PC-3 (cell line): Measurements from ENCODE around the gene C8B. TPM values are rescaled to one million over a fixed set of nuclear protein-coding genes. Genes with fewer than 3 reads are reported as not detected.

Experiments used
- ATAC-seq: fragments of 200-7000 bp; cut with Tn5 transposase; 2 replicates; pipeline ENCODE4 v1.9.1; 2020; ENCODE audit warnings: mild to moderate bottlenecking, moderate library complexity
- BruUV-seq: library from RNA; stranded (reverse); fragments of 400-500 nt; replicated peaks from 2 replicates; lab custom pipeline; 2021; lab: Mats Ljungman, UMichigan
- CTCF ChIA-PET: fragments of 300-600 bp; sonication (Branson Sonifier 250); formaldehyde crosslinking; loops from one replicate; lab custom pipeline; 2022; ENCODE audit warnings: antibody characterized with exemption; lab: Charles Lee
- POLR2A ChIA-PET: fragments of 300-600 bp; sonication (Branson Sonifier 250); formaldehyde crosslinking; loops from one replicate; lab custom pipeline; 2022; ENCODE audit warnings: antibody characterized with exemption; ENCODE audit not compliant: unreplicated experiment; lab: Charles Lee
- DNase-seq: peaks from one replicate; pipeline ENCODE4 v3.0.0-alpha.2; 2015
- H2AFZ ChIP-seq: fragments of 300-600 bp; sonication (generic); 2 replicates; pipeline ENCODE4 v1.6.0; 2016; ENCODE audit warnings: antibody characterized with exemption, low read length
- H3F3A ChIP-seq: fragments of 300-600 bp; sonication (generic); one replicate; pipeline ENCODE4 v1.6.0; 2017; ENCODE audit warnings: antibody characterized with exemption, low read length, control low read depth, mild to moderate bottlenecking; ENCODE audit not compliant: unreplicated experiment
- H3K27ac ChIP-seq: fragments of 300-600 bp; sonication (generic); 2 replicates; pipeline ENCODE4 v1.5.1; 2016; ENCODE audit warnings: mild to moderate bottlenecking, low read length
- H3K27me3 ChIP-seq: fragments of 300-600 bp; sonication (generic); 2 replicates; pipeline ENCODE4 v1.6.1; 2016; ENCODE audit warnings: low read length, mixed read lengths
- H3K36me3 ChIP-seq: fragments of 300-600 bp; sonication (generic); 2 replicates; pipeline ENCODE4 v1.6.1; 2016; ENCODE audit warnings: low read depth, mixed run types, low read length, mixed read lengths
- H3K4me1 ChIP-seq: fragments of 300-600 bp; sonication (generic); 2 replicates; pipeline ENCODE4 v1.5.1; 2016; ENCODE audit warnings: low read length; ENCODE audit not compliant: insufficient read depth
- H3K4me2 ChIP-seq: fragments of 300-600 bp; sonication (generic); 2 replicates; pipeline ENCODE4 v1.6.0; 2016; ENCODE audit warnings: low read length
- H3K4me3 ChIP-seq: fragments of 300-600 bp; sonication (generic); 2 replicates; pipeline ENCODE4 v1.5.1; 2016; ENCODE audit warnings: mild to moderate bottlenecking, low read length, mixed read lengths
- H3K79me2 ChIP-seq: fragments of 300-600 bp; sonication (generic); 2 replicates; pipeline ENCODE4 v1.6.1; 2017; ENCODE audit warnings: low read length, mixed read lengths
- H3K9ac ChIP-seq: fragments of 300-600 bp; sonication (generic); 2 replicates; pipeline ENCODE4 v1.6.0; 2016; ENCODE audit warnings: mild to moderate bottlenecking, low read length
- H3K9me2 ChIP-seq: fragments of 300-600 bp; sonication (generic); replicated peaks from 2 replicates; pipeline ENCODE4 v1.6.1; 2016; ENCODE audit warnings: mixed run types, low read length, mixed read lengths
- H3K9me3 ChIP-seq: fragments of 300-600 bp; sonication (generic); 2 replicates; pipeline ENCODE4 v1.6.1; 2016; ENCODE audit warnings: low read length, mixed read lengths
- H4K20me1 ChIP-seq: fragments of 300-600 bp; sonication (generic); 2 replicates; pipeline ENCODE4 v1.6.1; 2016; ENCODE audit warnings: low read length, mixed read lengths
- CTCF ChIP-seq: fragments of 300-600 bp; sonication (generic); conservative IDR thresholded peaks from 2 replicates; pipeline ENCODE4 v1.5.1; 2017; ENCODE audit warnings: antibody characterized with exemption, low read depth, mild to moderate bottlenecking, low read length
- EZH2 ChIP-seq: fragments of 300-600 bp; sonication (generic); IDR thresholded peaks from one replicate; pipeline ENCODE4 v1.6.1; 2017; ENCODE audit warnings: antibody characterized with exemption, mild to moderate bottlenecking, low read length; ENCODE audit not compliant: unreplicated experiment
- EZH2phosphoT487 ChIP-seq: fragments of 300-600 bp; sonication (generic); IDR thresholded peaks from 2 replicates; pipeline ENCODE4 v1.6.1; 2018; ENCODE audit warnings: mild to moderate bottlenecking, antibody characterized with exemption, low read length, borderline replicate concordance
- intact Hi-C: fragments of 100-400 bp; cut with micrococcal nuclease; formaldehyde crosslinking; loops from 2 replicates; pipeline ENCODE4 v1.9.0; 2023
- total RNA-seq: library from RNA; depleted of rRNA; stranded (reverse); fragments of >200 nt; gene quantifications from 2 replicates; pipeline ENCODE4 v1.2.3, GENCODE V29; 2014

The C8B gene
- total RNA-seq, 1 experiment from 2014 or later: not detected

- no peaks in the 10 kb centered on the region for H3K36me3 ChIP-seq
- H3K27me3 ChIP-seq: peaks cover 42% of the 10 kb centered on the region; the same call in 1 of the 2 replicates
- no peak overlapping the region for H3K4me2 ChIP-seq
- no peak overlapping the region for H3K27ac ChIP-seq
- H3F3A ChIP-seq: no peaks in the 10 kb centered on the region
- POLR2A ChIA-PET: no interaction called here
- no TSS peak for BruUV-seq
- H4K20me1 ChIP-seq: no peaks in the 10 kb centered on the region
- TF ChIP-seq EZH2: no peak
- no peak for TF ChIP-seq CTCF
- no peak for TF ChIP-seq EZH2phosphoT487
- no peaks in the 10 kb centered on the region for H3K9me2 ChIP-seq
- intact Hi-C loops: no loop called here
- ATAC-seq (no peak), DNase-seq (no peak)
- no peaks in the 10 kb centered on the region for H3K79me2 ChIP-seq
- no peaks in the 10 kb centered on the region for H3K4me1 ChIP-seq
- H2AFZ ChIP-seq: no peak overlapping the region
- no peak overlapping the region for H3K9ac ChIP-seq
- H3K4me3 ChIP-seq: no peak overlapping the region
- CTCF ChIA-PET: no interaction called here
- H3K9me3 ChIP-seq: no peaks in the 10 kb centered on the region
Measured at GRCh38 chr1:57007472-57007871, 41.7 kb upstream of the C8B start.

GRCh38 chr1:57003398-57004139 is 37.8 kb upstream of the C8B start:
- BruUV-seq: no TSS peak
- Histone ChIP-seq H3K4me3 (no peak overlapping the region), H3K9me2 (no peaks in the 10 kb centered on the region), H3K79me2 (no peaks in the 10 kb centered on the region), H3K27me3 (peaks cover 40% of the 10 kb centered on the region), H4K20me1 (no peaks in the 10 kb centered on the region), H3K9me3 (no peaks in the 10 kb centered on the region), H3K9ac (no peak overlapping the region), H3K27ac (no peak overlapping the region), H3K4me2 (no peak overlapping the region), H2AFZ (no peak overlapping the region), H3F3A (no peaks in the 10 kb centered on the region), H3K36me3 (no peaks in the 10 kb centered on the region), H3K4me1 (no peaks in the 10 kb centered on the region)
- no peak for ATAC-seq
- no peak for DNase-seq
- intact Hi-C loops: no loop called here
- TF ChIP-seq EZH2phosphoT487 (no peak), EZH2 (no peak), CTCF (no peak)
- ChIA-PET POLR2A (no interaction called here), CTCF (no interaction called here)

- TF ChIP-seq CTCF: no peak
- TF ChIP-seq EZH2phosphoT487: no peak
- TF ChIP-seq EZH2: no peak
- POLR2A ChIA-PET: no interaction called here
- CTCF ChIA-PET: no interaction called here
Measured at GRCh38 chr1:56995414-56996100, 29.7 kb upstream of the C8B start.

More at GRCh38 chr1:56995414-56996100, 29.7 kb upstream of the C8B start:
- no peaks in the 10 kb centered on the region for H3K36me3 ChIP-seq
- H3K9me2 ChIP-seq: no peaks in the 10 kb centered on the region
- H3K27ac ChIP-seq: no peak overlapping the region
- peaks cover 61% of the 10 kb centered on the region for H3K27me3 ChIP-seq
- no peaks in the 10 kb centered on the region for H3K4me1 ChIP-seq
- ATAC-seq: no peak
- H3K4me3 ChIP-seq: no peak overlapping the region
- H3K79me2 ChIP-seq: no peaks in the 10 kb centered on the region
- no peak overlapping the region for H2AFZ ChIP-seq
- intact Hi-C loops: no loop called here
- no peaks in the 10 kb centered on the region for H3F3A ChIP-seq
- no peaks in the 10 kb centered on the region for H3K9me3 ChIP-seq
- H4K20me1 ChIP-seq: no peaks in the 10 kb centered on the region
- no peak overlapping the region for H3K4me2 ChIP-seq
- no peak for DNase-seq
- BruUV-seq: no TSS peak
- no peak overlapping the region for H3K9ac ChIP-seq
